Activated CD4-positive, alpha-beta memory T cell treated with anti-CD3 and anti-CD28 coated beads for 36 hours (primary cell): ENCODE data around the gene LIN52. TPM values are rescaled to one million over a fixed set of nuclear protein-coding genes. Genes with fewer than 3 reads are reported as not detected.

ENCODE experiments used
- CTCF ChIA-PET: fragments of 350-600 bp; sonication (Branson Sonifier 250); formaldehyde crosslinking; loops from one replicate; lab custom pipeline; 2021; ENCODE audit warnings: antibody characterized with exemption, inconsistent platforms; lab: Charles Lee
- POLR2A ChIA-PET: fragments of 350-600 bp; sonication (Branson Sonifier 250); formaldehyde crosslinking; loops from one replicate; lab custom pipeline; 2021; ENCODE audit warnings: antibody characterized with exemption; lab: Charles Lee
- DNase-seq: peaks from one replicate; pipeline ENCODE4 v3.0.0-alpha.2; 2020
- H3K27ac Mint-ChIP-seq: one replicate; pipeline ENCODE4 v1.8.0; 2021; ENCODE audit warnings: mixed read lengths
- H3K27me3 Mint-ChIP-seq: one replicate; pipeline ENCODE4 v1.8.0; 2021; ENCODE audit warnings: mixed read lengths
- H3K36me3 Mint-ChIP-seq: one replicate; pipeline ENCODE4 v1.8.0; 2021; ENCODE audit warnings: mixed read lengths
- H3K4me1 Mint-ChIP-seq: one replicate; pipeline ENCODE4 v1.8.0; 2021; ENCODE audit warnings: low read depth, mixed read lengths
- H3K4me3 Mint-ChIP-seq: one replicate; pipeline ENCODE4 v1.8.0; 2021; ENCODE audit warnings: mild to moderate bottlenecking, mixed read lengths
- H3K9me3 Mint-ChIP-seq: one replicate; pipeline ENCODE4 v1.8.0; 2021; ENCODE audit warnings: mixed read lengths
- intact Hi-C: fragments of 100-400 bp; cut with micrococcal nuclease; formaldehyde crosslinking; loops from one replicate; pipeline ENCODE4 v1.15.1; 2023
- total RNA-seq, 2 experiments: library from RNA; stranded (reverse); gene quantifications; one replicate each; pipeline ENCODE4 v1.2.3, GENCODE V29; 2021

The LIN52 gene, protein sequence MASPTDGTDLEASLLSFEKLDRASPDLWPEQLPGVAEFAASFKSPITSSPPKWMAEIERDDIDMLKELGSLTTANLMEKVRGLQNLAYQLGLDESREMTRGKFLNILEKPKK
- 10 to 100 TPM; 13.5 to 14.4 TPM for total RNA-seq

DNA sequence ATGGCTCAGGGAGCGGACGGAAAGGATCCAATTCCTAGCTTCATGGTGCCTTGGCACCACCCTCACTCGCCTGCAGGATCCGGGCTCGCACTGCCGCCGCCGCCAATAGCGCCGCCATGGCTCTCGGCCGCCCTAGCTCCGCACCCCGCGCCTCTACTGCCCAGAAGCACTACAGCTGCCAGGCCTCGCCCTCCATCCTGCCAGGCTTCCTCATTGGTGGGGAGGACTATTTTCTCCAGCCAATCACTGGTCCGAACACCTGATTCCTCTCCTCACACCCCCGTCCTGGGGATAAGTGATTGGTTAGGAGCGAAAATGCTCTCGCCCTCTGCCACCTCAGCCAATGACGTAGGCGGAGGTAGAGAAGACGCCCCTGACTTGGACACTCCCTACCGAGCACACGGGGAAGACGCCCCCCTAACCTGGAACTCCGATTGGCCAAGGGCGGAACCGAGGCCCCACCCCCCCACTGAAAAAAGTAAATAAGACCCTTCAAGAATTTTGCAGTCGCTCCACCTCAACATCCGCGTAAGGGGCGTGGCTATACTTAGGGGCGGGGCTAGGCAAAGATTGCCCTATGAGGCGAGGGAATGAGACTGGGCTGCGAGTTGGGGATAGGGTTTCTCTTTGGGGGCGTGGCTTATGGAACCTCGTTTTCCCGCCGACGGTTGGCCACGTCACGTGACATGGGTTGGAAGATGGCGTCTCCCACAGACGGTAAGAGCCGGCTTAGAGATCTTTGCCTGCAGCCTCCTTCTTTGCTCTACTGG is at the start of gene LIN52, which contains the start of gene ALDH6A1:
Gene LIN52, plus strand, starts transcription at position 680 of the 770 bp plus-strand sequence. Its CDS starts 19 bp downstream, at position 699.
Gene ALDH6A1, minus strand, starts transcription at position 177 of the 770 bp plus-strand sequence. Its CDS starts 59 bp downstream, at position 118.
- peak within 1 kb of the TSS; percentile 100 for H3K4me3 Mint-ChIP-seq
- peak within 1 kb of the TSS; percentile 98 for H3K27ac Mint-ChIP-seq
- H3K27me3 Mint-ChIP-seq, result no peaks in the 10 kb centered on the region
- no peaks in the 10 kb centered on the region for H3K9me3 Mint-ChIP-seq
- H3K4me1 Mint-ChIP-seq, result peaks cover 39% of the 10 kb centered on the region
- peaks cover 7% of the 10 kb centered on the region for H3K36me3 Mint-ChIP-seq
- peak; percentile 100 for DNase-seq
- POLR2A ChIA-PET, result interaction anchor here (1.1 to 1.8 kb wide), 3 partner anchors 66 to 471 kb away, joined by 3 to 8 read pairs (median 4); partner anchors contain the start of genes ACOT6, BBOF1 and ENTPD5
- intact Hi-C loops, result loop anchor here (1.0 to 10.0 kb wide), 11 partner anchors 65 to 1026 kb away; partner anchors contain the start of genes AREL1, BBOF1, COQ6 and ENTPD5
- CTCF ChIA-PET, result interaction anchor here (0.9 to 2.0 kb wide), 4 partner anchors 61 to 576 kb away, joined by 3 to 7 read pairs (median 3); no protein-coding TSS in a partner anchor

- no peak overlapping the region for H3K4me3 Mint-ChIP-seq
- no peak overlapping the region for H3K27ac Mint-ChIP-seq
- H3K36me3 Mint-ChIP-seq, result no peaks in the 10 kb centered on the region
- intact Hi-C loops, result loop anchor here (5.0 kb wide), 1 partner anchor 83 kb away; the partner anchor contains the start of genes COQ6 and FAM161B
- no peaks in the 10 kb centered on the region for H3K27me3 Mint-ChIP-seq
- ChIA-PET POLR2A (no interaction called here), CTCF (interaction anchor here (1.1 kb wide), 1 partner anchor 28 kb away, joined by 4 read pairs; no protein-coding TSS in a partner anchor)
- no peaks in the 10 kb centered on the region for H3K4me1 Mint-ChIP-seq
- DNase-seq, result no peak
- no peaks in the 10 kb centered on the region for H3K9me3 Mint-ChIP-seq
These were observed 49.2 kb upstream of the LIN52 start for GRCh38 chr14:74035556-74035955.

DNA sequence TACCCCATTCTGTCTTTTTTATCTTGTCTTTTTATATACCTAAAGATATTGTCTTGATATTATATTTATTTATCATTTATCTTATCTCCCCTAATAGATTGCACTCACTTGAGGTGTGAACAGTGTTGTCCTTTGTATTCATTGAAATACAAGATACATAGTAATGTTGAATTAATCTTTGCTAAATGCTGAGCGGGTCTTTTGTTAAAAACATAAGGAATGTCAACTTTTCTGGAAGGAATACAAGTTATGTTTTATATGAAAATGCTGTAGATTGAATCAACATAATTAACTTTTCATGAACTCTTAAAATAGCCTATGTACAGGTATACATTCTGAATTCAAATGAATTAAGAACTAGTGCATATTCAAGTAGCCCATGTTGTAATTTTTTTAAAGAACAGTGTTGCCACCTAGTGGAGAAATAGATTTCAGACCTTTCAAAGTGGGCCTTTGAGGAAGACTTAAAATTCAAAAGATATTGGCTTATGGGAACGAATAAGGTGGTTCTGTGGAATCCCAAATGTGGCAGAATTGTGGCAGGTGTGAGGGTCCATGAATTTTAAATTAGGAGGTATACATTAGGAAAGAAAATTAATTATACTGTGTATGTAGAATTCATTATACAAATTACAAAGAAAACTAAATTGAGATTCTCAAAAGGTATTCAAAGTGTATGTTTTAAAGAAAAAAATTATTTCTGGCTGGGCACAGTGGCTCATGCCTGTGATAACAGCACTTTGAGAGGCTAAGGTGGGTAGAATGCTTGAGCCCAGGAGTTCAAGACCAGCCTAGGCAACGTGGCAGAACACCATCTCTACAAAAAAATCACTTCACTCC is 46.5 kb upstream of the LIN52 start:
- POLR2A ChIA-PET, result no interaction called here
- H3K4me1 Mint-ChIP-seq, result no peaks in the 10 kb centered on the region
- no peak overlapping the region for H3K4me3 Mint-ChIP-seq
- no peak for DNase-seq
- no peaks in the 10 kb centered on the region for H3K27me3 Mint-ChIP-seq
- intact Hi-C loops, result loop anchor here (5.0 kb wide), 1 partner anchor 86 kb away; the partner anchor contains the start of genes COQ6 and FAM161B
- H3K36me3 Mint-ChIP-seq, result no peaks in the 10 kb centered on the region
- H3K27ac Mint-ChIP-seq, result no peak overlapping the region
- CTCF ChIA-PET, result interaction anchor here (0.6 to 1.4 kb wide), 3 partner anchors 28 to 993 kb away, joined by 3 read pairs; no protein-coding TSS in a partner anchor
- no peaks in the 10 kb centered on the region for H3K9me3 Mint-ChIP-seq

DNA sequence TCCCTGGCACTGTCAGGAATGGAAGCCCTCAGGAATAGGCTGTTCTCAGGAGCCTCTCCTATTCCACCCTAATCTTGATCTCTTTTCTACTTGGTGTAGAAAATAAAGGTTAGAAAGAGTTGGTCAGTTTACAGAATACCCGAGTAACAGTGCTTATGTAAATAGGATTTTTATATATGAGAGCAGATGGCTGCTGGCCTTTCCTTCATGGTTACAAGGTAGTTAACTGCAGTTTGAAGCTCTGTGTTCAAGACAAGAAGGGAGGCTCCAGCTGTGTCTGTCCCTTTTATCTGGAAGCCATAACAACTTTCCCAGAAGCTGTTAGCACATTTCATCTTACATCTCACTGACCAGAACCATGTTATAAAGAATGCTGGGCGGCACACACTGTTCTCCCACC is 42.5 kb upstream of the LIN52 start:
- H3K4me3 Mint-ChIP-seq, result no peak overlapping the region
- no peaks in the 10 kb centered on the region for H3K27me3 Mint-ChIP-seq
- no peak overlapping the region for H3K27ac Mint-ChIP-seq
- no peaks in the 10 kb centered on the region for H3K4me1 Mint-ChIP-seq
- CTCF ChIA-PET, result no interaction called here
- POLR2A ChIA-PET, result no interaction called here
- no peak for DNase-seq
- intact Hi-C loops, result loop anchor here (10.0 kb wide), 1 partner anchor 327 kb away; the partner anchor contains the start of gene PNMA1
- H3K9me3 Mint-ChIP-seq, result no peaks in the 10 kb centered on the region
- no peaks in the 10 kb centered on the region for H3K36me3 Mint-ChIP-seq

- no peak for DNase-seq
- ChIA-PET POLR2A (no interaction called here), CTCF (no interaction called here)
- Mint-ChIP-seq H3K27me3 (no peaks in the 10 kb centered on the region), H3K9me3 (no peaks in the 10 kb centered on the region), H3K4me1 (no peaks in the 10 kb centered on the region), H3K27ac (no peak overlapping the region), H3K36me3 (no peaks in the 10 kb centered on the region), H3K4me3 (no peak overlapping the region)
- intact Hi-C loops, result loop anchor here (10.0 kb wide), 1 partner anchor 331 kb away; the partner anchor contains the start of gene PNMA1
These were observed 39.2 kb upstream of the LIN52 start for GRCh38 chr14:74045522-74045921.

DNA sequence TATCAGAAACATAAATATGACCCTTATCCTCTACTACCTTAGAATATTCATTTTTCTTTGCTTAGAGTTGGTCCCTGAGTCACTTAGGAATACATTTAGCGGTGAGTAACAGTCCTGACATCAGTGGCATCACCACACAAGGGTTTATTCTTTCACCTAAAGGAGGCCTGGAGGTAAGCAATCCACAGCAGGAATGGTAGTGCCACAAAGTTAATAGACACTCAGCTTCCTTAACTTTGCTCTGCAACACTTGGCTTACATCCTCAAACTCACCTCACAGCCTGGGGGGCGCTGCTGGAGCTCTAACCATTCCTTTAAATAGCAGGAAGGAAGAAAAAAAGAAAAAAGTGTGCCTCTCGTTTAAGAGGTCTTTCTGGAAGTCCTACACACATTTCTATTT is 36.5 kb upstream of the LIN52 start:
- H3K36me3 Mint-ChIP-seq, result no peaks in the 10 kb centered on the region
- CTCF ChIA-PET, result no interaction called here
- DNase-seq, result no peak

GRCh38 chr14:74049876-74050495 is 34.8 kb upstream of the LIN52 start:
- intact Hi-C loops, result loop anchor here (10.0 kb wide), 1 partner anchor 335 kb away; the partner anchor contains the start of gene PNMA1
- no peaks in the 10 kb centered on the region for H3K36me3 Mint-ChIP-seq
- H3K4me1 Mint-ChIP-seq, result no peaks in the 10 kb centered on the region
- CTCF ChIA-PET, result no interaction called here
- no peaks in the 10 kb centered on the region for H3K27me3 Mint-ChIP-seq
- H3K9me3 Mint-ChIP-seq, result no peaks in the 10 kb centered on the region
- H3K27ac Mint-ChIP-seq, result no peak overlapping the region
- no peak overlapping the region for H3K4me3 Mint-ChIP-seq
- DNase-seq, result no peak
- POLR2A ChIA-PET, result no interaction called here

More for the DNA sequence above, 36.5 kb upstream of the LIN52 start:
- Mint-ChIP-seq H3K27me3 (no peaks in the 10 kb centered on the region), H3K27ac (no peak overlapping the region), H3K9me3 (no peaks in the 10 kb centered on the region), H3K4me3 (no peak overlapping the region), H3K4me1 (no peaks in the 10 kb centered on the region)
- intact Hi-C loops, result loop anchor here (10.0 kb wide), 1 partner anchor 333 kb away; the partner anchor contains the start of gene PNMA1
- POLR2A ChIA-PET, result no interaction called here

GRCh38 chr14:74062809-74063150 is 22.0 kb upstream of the LIN52 start:
- Mint-ChIP-seq H3K4me3 (no peak overlapping the region), H3K27ac (no peak overlapping the region), H3K9me3 (no peaks in the 10 kb centered on the region), H3K36me3 (peaks cover 25% of the 10 kb centered on the region), H3K4me1 (no peaks in the 10 kb centered on the region), H3K27me3 (no peaks in the 10 kb centered on the region)
- CTCF ChIA-PET, result no interaction called here
- DNase-seq, result no peak
- intact Hi-C loops, result no loop called here
- POLR2A ChIA-PET, result no interaction called here

DNA sequence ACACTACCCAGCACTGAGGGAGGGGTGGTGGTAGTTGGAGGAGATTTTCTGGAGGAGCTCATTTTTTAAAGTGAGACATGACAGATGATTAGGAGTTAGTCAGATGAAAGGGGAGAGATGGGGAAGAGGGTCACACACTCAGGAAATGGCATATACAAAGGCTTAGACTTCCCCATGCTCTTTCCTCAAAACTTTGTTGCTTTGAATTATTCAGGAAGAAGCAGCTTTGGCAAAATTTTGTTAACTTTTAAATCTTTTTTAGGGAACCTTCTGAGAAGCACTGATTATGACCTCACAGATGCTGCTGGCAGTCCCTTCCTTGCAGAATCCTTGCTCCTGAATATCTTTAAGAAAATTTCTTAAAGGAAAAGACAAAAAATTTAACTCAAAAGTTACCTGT is 20.3 kb upstream of the LIN52 start:
- intact Hi-C loops, result no loop called here
- no peak overlapping the region for H3K4me3 Mint-ChIP-seq
- H3K9me3 Mint-ChIP-seq, result no peaks in the 10 kb centered on the region
- CTCF ChIA-PET, result no interaction called here
- H3K27ac Mint-ChIP-seq, result no peak overlapping the region
- no peaks in the 10 kb centered on the region for H3K4me1 Mint-ChIP-seq
- H3K27me3 Mint-ChIP-seq, result no peaks in the 10 kb centered on the region
- peaks cover 22% of the 10 kb centered on the region for H3K36me3 Mint-ChIP-seq
- no peak for DNase-seq
- POLR2A ChIA-PET, result no interaction called here

GRCh38 chr14:74064883-74065282 is 19.9 kb upstream of the LIN52 start:
- ChIA-PET CTCF (no interaction called here), POLR2A (no interaction called here)
- Mint-ChIP-seq H3K27me3 (no peaks in the 10 kb centered on the region), H3K36me3 (peaks cover 19% of the 10 kb centered on the region), H3K27ac (no peak overlapping the region), H3K4me3 (no peak overlapping the region), H3K9me3 (no peaks in the 10 kb centered on the region), H3K4me1 (no peaks in the 10 kb centered on the region)
- intact Hi-C loops, result no loop called here
- DNase-seq, result no peak
